Endothelial cell of umbilical vein (primary cell): ENCODE measurements around the gene SLC16A8.

Experiments
- CTCF ChIP-seq, 2 donors: IDR thresholded peaks; 1 replicate in 1 of 2; 2 replicates in 1 of 2; pipeline ENCODE4 v1.5.1; 2011; ENCODE audit warnings: low read length in 2 of 2, mild to moderate bottlenecking in 2 of 2, moderate library complexity in 2 of 2, control low read depth in 1 of 2, inconsistent platforms in 1 of 2, low read depth in 1 of 2; ENCODE audit not compliant: insufficient read depth in 1 of 2; ENCODE audit errors: extremely low read depth in 1 of 2
- POLR2A ChIP-seq: IDR thresholded peaks from 2 replicates; pipeline ENCODE4 v1.6.1; 2012; ENCODE audit warnings: low read depth, mild to moderate bottlenecking, control low read depth, low read length

GRCh38 chr22:38049812-38050619 is 34.0 kb downstream of the SLC16A8 start:
- TF ChIP-seq CTCF (IDR thresholded peaks at IDR 0.05; ENCODE audit: extremely low read depth in 1 of 2, insufficient read depth in 1 of 2, low read depth in 1 of 2, low read length in 2 of 2) (no peak), POLR2A (no peak)
